Measurements from ENCODE around the gene CHRNB1. TPM values are rescaled to one million over a fixed set of nuclear protein-coding genes. Genes with fewer than 3 reads are reported as not detected.

CHRNB1 gene
- total RNA-seq, 4 donors from 2014 or later, result 7.8 to 16.0 (median 13.6) TPM

- intact Hi-C loops (cut with DNase I; ENCODE audit: low total_unique reads), result loop anchor here (10.0 kb wide), 1 partner anchor 65 kb away; the partner anchor contains the start of gene TNFSF13
- DNase-seq (ENCODE audit: low spot score in 2 of 2), result no peak
- TF ChIP-seq CTCF (IDR thresholded peaks at IDR 0.05) (no peak), POLR2A (IDR thresholded peaks at IDR 0.05) (no peak)
- H3K4me3 ChIP-seq (ENCODE audit: low read depth, poor library complexity, severe bottlenecking), result no peak overlapping the region
- WGBS, 2 donors, result 72 to 73% methylated on average over 8 of the region's 8 CpGs
Observed at GRCh38 chr17:7490144-7490543, 45.3 kb downstream of the CHRNB1 start.

DNA sequence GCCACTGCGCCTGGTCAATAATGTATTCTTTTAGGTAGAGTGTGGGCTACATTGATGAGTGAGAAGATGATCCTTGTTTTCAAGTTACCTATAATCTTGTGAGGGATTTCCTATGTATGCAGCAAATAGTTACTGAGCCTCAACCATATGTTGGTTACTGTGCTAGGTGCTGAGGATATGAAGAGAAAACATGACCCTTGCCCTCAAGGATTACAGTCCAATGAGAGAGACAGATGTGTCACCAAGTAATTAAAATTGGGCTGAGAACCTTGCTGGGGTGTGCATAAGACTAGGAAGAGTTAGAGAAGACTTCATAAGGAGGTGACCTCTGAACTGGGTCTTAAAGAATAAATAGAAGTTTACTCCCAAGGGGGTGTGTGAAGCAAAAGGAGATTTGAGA is 46.7 kb downstream of the CHRNB1 start:
- intact Hi-C loops (cut with DNase I; ENCODE audit: low total_unique reads), result loop anchor here (10.0 kb wide), 1 partner anchor 63 kb away; the partner anchor contains the start of gene TNFSF13
- TF ChIP-seq CTCF (IDR thresholded peaks at IDR 0.05), result no peak
- no peak for TF ChIP-seq POLR2A (IDR thresholded peaks at IDR 0.05)
- DNase-seq (ENCODE audit: low spot score in 2 of 2), result no peak
- WGBS, 2 donors, result 96 to 100% methylated on average over 1 of the region's 1 CpG
- H3K4me3 ChIP-seq (ENCODE audit: low read depth, poor library complexity, severe bottlenecking), result no peak overlapping the region

DNA sequence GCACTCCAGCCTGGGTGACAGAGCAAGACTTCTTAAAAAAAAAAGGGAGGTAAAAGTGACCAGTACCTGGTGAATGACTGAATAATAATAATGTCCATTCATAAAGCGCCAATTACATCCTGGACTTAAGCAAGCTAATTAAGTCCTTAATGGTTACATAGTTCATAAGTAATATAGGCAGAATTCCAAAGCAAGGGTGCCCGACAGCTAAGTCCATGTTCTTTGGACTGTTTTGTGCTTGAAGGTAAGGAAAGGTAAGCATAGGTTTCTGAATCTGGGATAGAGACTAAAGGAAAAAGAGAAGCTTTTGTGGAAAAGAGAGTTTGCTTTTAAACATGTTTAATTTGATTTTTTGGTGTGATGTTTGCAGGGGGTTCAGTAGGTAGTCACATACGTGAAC is 49.1 kb downstream of the CHRNB1 start:
- DNase-seq (ENCODE audit: low spot score in 2 of 2), result no peak
- no peak overlapping the region for H3K4me3 ChIP-seq (ENCODE audit: low read depth, poor library complexity, severe bottlenecking)
- intact Hi-C loops (cut with DNase I; ENCODE audit: low total_unique reads), result loop anchor here (10.0 kb wide), 1 partner anchor 61 kb away; the partner anchor contains the start of gene TNFSF13
- TF ChIP-seq POLR2A (IDR thresholded peaks at IDR 0.05), result no peak
- TF ChIP-seq CTCF (IDR thresholded peaks at IDR 0.05), result no peak
- 88 to 93% methylated on average over 3 of the region's 3 CpGs for WGBS, 2 donors

- intact Hi-C loops (cut with DNase I; ENCODE audit: low total_unique reads), result loop anchor here (10.0 kb wide), 1 partner anchor 59 kb away; the partner anchor contains the start of gene TNFSF13
- no peak for DNase-seq (ENCODE audit: low spot score in 2 of 2)
- no peak for TF ChIP-seq POLR2A (IDR thresholded peaks at IDR 0.05)
- TF ChIP-seq CTCF (IDR thresholded peaks at IDR 0.05), result no peak
- 89 to 92% methylated on average over 12 of the region's 12 CpGs for WGBS, 2 donors
- no peak overlapping the region for H3K4me3 ChIP-seq (ENCODE audit: low read depth, poor library complexity, severe bottlenecking)
Observed at GRCh38 chr17:7495906-7496434, 51.1 kb downstream of the CHRNB1 start.

- intact Hi-C loops (cut with DNase I; ENCODE audit: low total_unique reads), result loop anchor here (10.0 kb wide), 1 partner anchor 58 kb away; the partner anchor contains the start of gene TNFSF13
- no peak for TF ChIP-seq POLR2A (IDR thresholded peaks at IDR 0.05)
- TF ChIP-seq CTCF (IDR thresholded peaks at IDR 0.05), result no peak
- no peak for DNase-seq (ENCODE audit: low spot score in 2 of 2)
- H3K4me3 ChIP-seq (ENCODE audit: low read depth, poor library complexity, severe bottlenecking), result no peak overlapping the region
- WGBS, 2 donors, result 85 to 89% methylated on average over 20 of the region's 20 CpGs
Observed at GRCh38 chr17:7496470-7497183, 51.8 kb downstream of the CHRNB1 start.

Measured in lower leg skin (tissue), 4 donors.